GM13976 (cell line): ENCODE data around the gene PRR23E.

Experiments used
- DNase-seq: peaks from one replicate; pipeline ENCODE4 v3.0.0; 2012; ENCODE audit warnings: low spot score
- in situ Hi-C: fragments of 300-500 bp; cut with MboI; formaldehyde crosslinking; loops from one replicate; pipeline ENCODE4 v1.12.0; 2022; ENCODE audit warnings: low sequenced_read_pairs, mixed read lengths, inconsistent platforms; ENCODE audit not compliant: unreplicated experiment
- TF ChIP-seq, protein P1 (sequence below): IDR thresholded peaks from 2 replicates; pipeline ENCODE4 v1.5.1; 2012; ENCODE audit warnings: borderline replicate concordance, mild to moderate bottlenecking; ENCODE audit not compliant: insufficient read depth; ENCODE audit errors: extremely low read depth, missing control alignments, control extremely low read depth

Gene PRR23E

DNA sequence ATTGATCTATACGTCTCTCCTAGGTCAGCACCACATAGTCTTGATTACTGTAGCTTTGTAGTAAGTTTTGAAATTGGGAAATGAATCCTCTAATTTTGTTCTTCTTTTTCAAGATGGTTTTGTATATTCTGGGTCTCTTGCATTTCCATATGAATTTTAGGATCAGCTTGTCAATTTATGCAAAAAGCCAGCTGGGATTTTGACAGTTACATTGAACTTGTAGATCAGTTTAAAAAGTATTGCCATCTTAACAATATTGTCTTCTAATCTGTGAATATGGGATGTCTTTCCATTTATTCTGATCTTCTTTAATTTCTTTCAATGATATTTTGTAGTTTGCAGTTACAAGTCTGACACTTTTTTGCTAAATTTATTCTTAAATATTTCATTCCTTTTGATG is 5.6 kb upstream of the PRR23E start:
- DNase-seq: no peak
- TF ChIP-seq, protein P1, sequence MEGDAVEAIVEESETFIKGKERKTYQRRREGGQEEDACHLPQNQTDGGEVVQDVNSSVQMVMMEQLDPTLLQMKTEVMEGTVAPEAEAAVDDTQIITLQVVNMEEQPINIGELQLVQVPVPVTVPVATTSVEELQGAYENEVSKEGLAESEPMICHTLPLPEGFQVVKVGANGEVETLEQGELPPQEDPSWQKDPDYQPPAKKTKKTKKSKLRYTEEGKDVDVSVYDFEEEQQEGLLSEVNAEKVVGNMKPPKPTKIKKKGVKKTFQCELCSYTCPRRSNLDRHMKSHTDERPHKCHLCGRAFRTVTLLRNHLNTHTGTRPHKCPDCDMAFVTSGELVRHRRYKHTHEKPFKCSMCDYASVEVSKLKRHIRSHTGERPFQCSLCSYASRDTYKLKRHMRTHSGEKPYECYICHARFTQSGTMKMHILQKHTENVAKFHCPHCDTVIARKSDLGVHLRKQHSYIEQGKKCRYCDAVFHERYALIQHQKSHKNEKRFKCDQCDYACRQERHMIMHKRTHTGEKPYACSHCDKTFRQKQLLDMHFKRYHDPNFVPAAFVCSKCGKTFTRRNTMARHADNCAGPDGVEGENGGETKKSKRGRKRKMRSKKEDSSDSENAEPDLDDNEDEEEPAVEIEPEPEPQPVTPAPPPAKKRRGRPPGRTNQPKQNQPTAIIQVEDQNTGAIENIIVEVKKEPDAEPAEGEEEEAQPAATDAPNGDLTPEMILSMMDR: no peak
- in situ Hi-C loops: no loop called here

DNA sequence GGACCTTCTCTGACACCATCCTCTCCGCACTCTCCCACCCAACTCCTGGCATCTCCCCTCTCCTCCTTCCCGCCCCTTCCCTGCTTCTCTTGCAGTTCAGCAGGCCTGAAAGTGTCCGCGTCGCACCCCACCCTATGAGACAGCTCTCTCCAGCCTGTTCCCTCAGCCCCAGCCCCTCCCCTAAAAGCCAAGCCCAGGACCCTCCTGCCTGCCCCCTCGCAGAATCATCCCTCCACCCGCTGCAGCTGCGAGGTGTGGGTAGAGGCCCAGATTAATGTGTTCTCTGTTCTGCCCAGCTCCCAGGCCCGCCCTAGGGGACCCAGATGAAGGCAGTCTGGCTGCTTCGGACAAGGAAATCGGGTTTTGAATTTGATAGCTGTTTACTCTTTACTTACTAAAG is 410 bp downstream of the PRR23E start:
- in situ Hi-C loops: no loop called here
- TF ChIP-seq, protein P1: no peak
- DNase-seq: peak; percentile 11

DNA sequence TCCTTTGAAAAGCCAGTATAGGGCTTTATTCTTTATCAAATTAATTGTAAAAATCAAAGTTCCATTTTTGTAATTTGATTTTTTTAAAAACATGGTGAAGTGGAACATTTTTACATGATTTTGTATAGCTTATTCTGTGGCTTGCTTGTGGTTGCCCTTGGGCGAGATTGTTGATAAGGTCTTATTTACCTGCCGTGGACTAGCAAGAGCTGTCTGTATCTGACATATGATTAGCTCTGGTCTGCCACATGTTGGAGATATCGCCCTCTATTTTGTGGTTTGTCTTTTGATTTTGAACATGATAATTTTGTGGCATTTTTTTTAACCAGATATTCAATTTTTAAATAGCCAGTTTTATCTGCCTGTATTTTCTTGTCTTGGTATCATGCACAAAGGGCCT is 844 bp downstream of the PRR23E start:
- in situ Hi-C loops: no loop called here
- TF ChIP-seq, protein P1: no peak
- peak; percentile 7 for DNase-seq

DNA sequence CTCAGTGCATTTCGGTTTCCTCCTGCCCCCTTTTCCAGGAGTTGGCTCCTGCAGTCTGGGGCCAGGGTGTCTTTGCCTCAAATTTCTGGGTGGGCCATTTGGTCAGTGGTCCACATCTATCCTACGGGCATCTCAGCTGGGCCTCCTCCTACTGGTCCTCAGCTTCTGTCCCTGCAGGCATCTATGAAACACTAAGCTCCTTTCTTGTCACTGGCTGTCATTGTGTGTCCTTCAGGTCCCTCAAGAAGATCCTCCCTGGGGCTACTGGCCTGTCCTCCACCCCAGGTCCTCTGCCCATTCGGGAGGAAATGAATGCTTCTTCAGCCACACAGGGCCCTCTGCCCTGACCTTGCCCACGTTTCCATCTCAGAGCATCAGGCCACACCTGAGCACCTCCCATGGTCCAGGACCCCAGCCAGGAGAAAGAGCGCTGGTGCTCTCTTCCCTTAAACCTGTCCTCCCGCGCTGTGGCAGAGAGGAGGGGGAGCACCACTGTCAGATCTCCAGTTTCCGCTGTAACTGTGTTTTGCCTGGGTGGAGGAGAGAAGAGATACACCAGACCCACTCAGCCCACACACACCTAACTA is 1.8 kb downstream of the PRR23E start:
- TF ChIP-seq, protein P1: no peak
- in situ Hi-C loops: no loop called here
- peak; percentile 15 for DNase-seq

DNA sequence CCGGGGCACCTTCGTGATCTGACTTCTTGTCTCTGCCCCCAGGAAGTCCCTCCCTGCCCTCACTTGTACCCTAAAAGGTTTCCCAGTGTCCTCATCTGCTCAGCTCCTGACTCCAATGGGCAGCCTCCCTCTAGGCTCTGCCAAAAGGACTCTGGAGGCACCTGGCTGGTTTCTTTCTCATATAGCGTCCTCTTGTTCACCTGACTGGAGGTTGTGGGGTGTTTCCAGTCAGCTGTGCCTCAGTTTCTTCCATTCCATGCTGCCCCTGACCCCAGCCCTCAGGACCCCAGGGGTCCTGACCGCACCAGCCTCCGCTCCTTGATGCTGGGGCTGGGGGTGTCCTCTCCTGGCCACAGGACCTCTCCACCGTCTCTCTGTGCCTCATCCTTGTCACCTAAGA is 2.5 kb downstream of the PRR23E start:
- DNase-seq: peak; percentile 16
- TF ChIP-seq, protein P1: no peak
- in situ Hi-C loops: no loop called here

DNA sequence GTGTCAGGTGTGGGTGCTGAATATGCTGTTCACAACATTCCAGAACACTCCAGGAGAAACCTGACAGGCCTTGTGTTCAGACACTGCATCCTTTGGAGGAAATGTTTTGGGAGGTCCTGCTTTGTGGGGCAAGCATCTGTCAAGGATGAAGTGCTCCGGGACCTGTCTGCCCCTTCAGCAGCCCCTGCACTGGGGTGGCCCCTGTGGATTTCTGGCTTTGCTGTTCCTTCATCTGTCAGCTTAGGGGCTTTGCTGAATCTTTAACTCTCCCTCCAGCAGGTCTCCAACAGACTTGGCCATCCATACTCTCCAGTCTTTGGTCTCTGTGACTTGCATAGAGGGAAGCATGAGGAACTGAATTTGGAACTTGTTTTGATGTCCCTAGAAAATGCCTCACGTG is 3.1 kb downstream of the PRR23E start:
- in situ Hi-C loops: no loop called here
- TF ChIP-seq, protein P1: no peak
- DNase-seq: peak; percentile 21
